GM18517 (cell line): ENCODE results near the gene ZNF451.

Source experiments
- ATAC-seq: cut with Tn5 transposase; IDR thresholded peaks from one replicate; pipeline ENCODE4 v1.9.1; 2021; ENCODE audit warnings: mild to moderate bottlenecking, moderate library complexity; ENCODE audit not compliant: unreplicated experiment

ZNF451 gene

DNA sequence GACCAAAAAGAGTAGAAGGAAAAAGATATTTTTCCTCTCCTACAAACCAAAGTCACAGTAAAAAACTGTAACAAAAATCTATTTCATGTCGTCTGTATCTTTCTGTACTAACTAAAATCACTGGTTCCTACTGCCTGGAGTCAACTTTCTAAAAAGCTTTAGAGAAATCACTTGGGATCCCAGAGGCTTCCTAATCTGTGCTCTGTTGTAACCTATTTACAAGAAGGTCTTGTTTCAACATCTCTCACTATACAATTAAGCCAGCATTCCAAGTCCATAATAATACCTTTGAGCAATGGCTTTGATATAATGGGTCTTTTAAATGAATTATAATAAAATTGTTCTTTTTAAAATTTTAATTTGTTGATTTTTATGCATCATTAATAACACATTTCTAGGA, 111.7 kb downstream of the ZNF451 start:
- ATAC-seq = no peak

DNA sequence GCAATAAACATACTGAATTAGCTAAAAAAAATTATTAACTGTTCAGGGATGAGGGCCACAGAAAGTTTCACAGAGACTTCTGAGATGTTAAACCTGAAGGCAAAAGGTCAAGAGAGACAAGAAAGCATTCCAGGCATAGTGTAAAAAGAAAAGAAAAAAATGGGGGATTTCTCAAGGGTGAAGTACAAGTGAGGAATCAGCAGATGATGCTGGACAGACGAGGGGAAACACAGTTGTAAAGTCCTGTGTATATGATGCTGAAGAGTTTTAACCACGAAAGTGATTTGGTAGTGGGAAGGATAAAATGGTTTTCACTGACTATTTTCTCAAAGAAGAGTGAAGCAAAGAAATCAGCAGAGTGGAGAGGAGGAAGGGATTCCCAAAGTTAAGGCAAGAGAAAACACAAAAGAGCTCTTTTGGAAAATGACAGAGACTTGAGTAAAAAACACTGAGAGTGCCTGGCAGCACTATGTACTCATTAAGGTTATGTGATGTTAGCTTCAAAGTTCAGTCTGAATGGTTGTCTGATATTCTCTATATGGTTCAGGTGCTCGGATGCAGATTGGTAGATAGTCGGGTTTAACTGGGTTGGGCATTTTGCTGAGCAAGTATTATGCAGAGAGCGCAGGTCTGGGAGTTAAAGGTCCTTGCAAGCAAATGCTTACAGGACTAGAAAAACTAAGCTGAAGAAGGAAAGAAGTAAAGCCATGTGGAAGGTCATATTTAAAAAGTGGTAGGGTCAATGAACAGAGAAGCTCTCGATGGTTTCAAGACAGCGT, 115.8 kb downstream of the ZNF451 start:
- no peak for ATAC-seq

DNA sequence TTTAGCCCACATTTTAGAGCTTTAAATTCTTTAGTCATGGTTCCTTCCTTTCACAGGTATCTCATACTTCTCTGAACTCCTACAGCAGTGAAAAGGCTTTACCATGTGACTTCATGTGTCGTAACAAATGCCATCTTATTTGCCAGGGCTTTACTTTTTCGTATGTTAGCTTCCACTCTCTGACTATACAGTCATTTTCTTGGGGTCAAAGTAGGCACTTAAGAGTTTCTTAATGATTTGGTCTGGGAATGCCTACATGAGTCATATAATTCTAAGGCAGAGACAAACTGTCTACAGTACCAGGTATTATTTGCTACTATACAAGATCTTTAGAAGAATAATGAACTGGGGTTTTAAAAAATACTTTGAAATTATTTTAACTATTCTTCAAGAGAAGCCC, 117.2 kb downstream of the ZNF451 start:
- no peak for ATAC-seq

DNA sequence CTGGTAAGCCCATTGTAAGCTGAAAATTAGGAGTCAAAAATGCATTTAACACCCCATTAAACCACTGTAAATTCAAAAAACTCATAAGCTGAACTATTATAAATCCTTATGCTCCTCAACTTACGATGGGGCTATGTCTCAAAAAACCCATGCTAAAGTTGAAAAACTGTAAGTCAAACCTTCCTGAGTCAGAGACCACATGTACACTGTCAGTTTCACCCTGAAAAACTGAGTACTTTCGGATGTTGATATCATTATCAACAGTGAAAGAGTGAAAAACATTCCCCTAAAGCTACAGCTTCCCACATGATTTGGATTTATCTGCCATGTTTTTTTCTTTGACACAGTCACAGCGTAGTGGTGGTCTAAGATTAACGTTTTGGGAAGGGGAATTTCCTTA, 117.9 kb downstream of the ZNF451 start:
- no peak for ATAC-seq

DNA sequence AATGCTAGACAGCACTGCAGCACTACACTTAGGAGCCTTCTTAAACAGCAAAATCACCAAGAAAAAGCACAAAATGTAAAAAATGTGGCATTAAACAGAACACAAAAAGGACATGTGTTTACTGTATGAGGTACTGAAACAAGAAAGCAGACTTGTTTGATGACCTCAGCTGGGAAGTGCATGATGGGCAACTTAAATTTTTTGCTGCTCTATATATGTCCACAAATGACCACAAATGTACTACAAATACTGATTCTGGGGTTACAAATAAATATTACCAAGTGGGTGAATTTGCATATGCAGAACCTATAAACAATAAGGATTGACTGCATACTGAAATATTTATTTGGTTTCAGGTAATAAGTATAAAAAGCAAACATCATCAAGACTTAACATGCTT, 119.0 kb downstream of the ZNF451 start:
- no peak for ATAC-seq

DNA sequence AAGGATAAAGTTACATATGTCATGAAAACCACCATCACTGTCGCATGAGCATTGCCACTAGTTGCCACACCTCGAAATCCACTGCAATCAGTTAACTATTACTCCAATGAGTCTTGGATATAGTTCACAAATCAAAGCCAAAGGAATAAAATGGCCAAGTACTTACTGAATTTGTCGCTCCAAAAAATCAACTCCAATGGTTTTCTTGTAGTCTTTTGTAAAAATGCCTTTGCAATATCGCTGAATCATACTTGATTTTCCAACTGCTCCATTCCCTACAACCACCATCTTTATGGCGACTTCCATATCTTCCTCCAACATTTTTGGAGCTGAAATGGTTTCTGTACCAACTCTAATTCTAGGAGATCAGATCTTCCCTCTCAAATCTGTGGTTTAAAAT, 120.1 kb downstream of the ZNF451 start:
- no peak for ATAC-seq

DNA sequence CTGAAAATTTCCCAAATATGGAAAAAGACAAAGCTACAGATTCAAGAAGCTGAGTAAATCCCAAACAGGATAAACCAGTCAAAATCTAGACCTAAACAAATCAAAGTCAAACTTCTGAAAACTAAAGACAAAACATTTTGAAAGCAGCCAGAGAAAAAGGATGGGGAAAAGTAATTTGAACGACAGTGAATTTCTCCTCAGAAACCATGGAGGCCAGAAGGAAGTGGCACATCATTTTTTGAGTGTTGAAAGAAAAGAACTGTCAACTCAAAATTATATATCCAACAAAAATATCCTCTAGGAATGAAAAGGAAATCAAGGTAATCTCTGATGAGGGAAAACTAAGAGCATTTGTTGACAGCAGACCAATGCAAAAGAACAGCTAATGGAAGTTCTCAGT, 125.3 kb downstream of the ZNF451 start:
- ATAC-seq = no peak

DNA sequence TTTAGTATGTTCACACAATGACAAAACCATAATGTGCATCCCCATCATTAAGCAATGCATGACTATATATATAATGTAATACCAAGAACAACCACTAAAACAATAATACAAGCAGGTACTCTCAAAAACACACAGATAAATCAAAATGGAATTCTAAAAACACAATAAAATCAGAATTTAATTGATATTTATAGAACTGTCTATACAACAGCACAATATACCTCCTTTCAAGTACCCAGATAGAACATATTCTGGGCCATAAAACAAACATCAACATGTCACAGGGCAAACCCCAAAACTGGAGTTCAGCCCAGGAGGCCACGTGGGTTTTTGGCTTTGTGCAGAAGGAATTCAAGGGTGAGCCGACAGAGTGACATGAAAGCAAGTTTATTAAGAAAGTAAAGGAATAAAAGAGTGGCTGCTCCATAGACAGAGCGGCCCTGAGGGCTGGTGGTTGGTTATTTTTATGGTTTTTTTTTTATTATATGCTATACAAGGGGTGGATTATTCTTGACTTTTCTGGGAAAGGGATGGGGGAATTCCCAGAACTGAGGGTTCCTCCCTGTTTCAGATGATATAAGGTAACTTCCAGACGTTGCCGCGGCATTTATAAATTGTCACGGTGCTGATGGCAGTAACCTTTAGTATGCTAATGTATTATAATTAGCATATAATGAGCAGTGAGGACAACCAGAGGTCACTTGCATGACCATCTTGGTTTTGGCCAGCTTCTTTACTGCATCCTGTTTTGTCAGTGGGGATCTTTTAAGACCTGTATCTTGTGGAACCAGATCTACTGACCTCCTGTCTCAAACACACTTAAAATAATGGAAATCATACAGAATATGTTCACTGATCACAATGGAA, 126.5 kb downstream of the ZNF451 start:
- no peak for ATAC-seq

DNA sequence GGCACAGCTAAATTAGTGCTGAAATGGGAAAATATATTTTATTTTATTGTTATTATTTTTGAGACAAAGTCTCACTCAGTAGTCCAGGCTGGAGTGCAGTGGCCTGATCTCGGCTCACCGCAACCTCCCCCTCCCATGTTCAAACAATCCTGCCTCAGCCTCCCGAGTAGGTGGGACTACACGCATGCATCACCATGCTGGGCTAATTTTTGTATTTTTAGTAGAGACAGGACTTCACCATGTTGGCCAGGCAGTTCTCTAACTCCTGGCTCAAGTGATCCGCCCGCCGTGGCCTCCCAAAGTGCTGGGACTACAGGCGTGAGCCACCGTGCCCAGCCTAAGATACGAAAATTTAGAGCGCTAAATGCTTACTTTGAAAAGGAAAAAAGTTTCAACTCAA, 127.3 kb downstream of the ZNF451 start:
- ATAC-seq = no peak
